Skeletal muscle satellite cell (primary cell): Measurements from ENCODE around the gene FAM162A. TPM values are rescaled to one million over a fixed set of nuclear protein-coding genes. Genes with fewer than 3 reads are reported as not detected.

Source experiments
- H3K27me3 ChIP-seq: 2 replicates; pipeline ENCODE4 v1.7.0; 2013; ENCODE audit warnings: low read length; ENCODE audit not compliant: control insufficient read depth, insufficient read depth
- H3K36me3 ChIP-seq: 2 replicates; pipeline ENCODE4 v1.7.0; 2013; ENCODE audit warnings: mild to moderate bottlenecking, control low read depth, low read length; ENCODE audit not compliant: insufficient read depth
- H3K4me1 ChIP-seq: 2 replicates; pipeline ENCODE4 v1.7.0; 2013; ENCODE audit warnings: low read length; ENCODE audit not compliant: control insufficient read depth, insufficient read depth
- H3K4me2 ChIP-seq: 2 replicates; pipeline ENCODE4 v1.7.0; 2013; ENCODE audit warnings: mild to moderate bottlenecking, low read length
- H3K4me3 ChIP-seq: 2 replicates; pipeline ENCODE4 v1.7.0; 2013; ENCODE audit warnings: low read length
- H3K9ac ChIP-seq: 2 replicates; pipeline ENCODE4 v1.7.0; 2013; ENCODE audit warnings: mild to moderate bottlenecking, low read depth, low read length, moderate library complexity
- H3K9me3 ChIP-seq: replicated peaks from 2 replicates; pipeline ENCODE4 v1.7.0; 2013; ENCODE audit warnings: mild to moderate bottlenecking, control low read depth, low read length
- total RNA-seq: library from RNA; depleted of rRNA; stranded (reverse); fragments of >200 nt; gene quantifications from 2 replicates; pipeline ENCODE4 v1.2.3, GENCODE V29; 2012; rRNA removed

The FAM162A gene, protein sequence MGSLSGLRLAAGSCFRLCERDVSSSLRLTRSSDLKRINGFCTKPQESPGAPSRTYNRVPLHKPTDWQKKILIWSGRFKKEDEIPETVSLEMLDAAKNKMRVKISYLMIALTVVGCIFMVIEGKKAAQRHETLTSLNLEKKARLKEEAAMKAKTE
- total RNA-seq, result 20.5 and 36.7 TPM in 2 replicates

DNA sequence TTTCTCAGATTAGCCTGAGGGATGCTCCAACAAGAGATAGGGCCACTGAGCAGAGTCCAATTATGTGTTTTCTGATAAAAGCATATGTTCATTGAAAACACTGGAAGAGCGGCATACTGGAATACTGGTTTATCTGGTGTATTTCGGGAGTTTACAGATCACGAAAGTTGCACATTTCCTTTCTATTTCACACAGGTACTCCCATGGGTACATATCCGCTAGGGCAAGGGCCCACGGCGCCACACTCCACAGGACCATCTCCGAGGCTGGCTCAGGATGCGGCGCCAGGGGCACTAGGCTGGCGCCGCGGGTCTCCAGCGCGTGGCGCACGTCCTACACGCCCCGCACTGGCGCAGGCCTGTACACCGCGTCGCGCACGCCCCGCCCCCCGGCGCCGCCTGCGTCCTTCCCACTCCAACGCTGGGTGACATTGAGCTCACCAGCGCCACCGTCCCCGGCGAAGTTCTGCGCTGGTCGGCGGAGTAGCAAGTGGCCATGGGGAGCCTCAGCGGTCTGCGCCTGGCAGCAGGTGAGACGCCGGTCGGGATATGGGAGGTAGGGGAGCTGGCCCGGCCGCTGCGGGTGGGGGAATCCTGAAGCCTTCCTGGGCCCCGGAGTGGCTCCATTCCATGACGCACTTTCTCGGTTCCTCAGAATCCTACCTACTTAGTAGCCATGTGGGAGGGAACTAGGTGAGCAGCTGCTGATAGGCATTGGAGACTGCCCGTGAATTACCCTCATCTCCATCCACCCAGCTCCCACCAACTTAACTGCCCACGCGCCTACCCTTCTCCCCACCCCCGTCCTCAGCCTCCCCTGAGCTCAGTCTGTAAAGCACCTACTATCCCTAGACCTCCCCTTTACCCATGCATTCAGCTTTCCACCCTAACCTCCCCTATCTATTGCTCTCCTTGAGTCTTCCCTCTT is at the start of gene FAM162A:
Gene FAM162A (plus strand): TSS at position 412 of the 927 bp plus-strand sequence. CDS start 84 bp downstream, at position 496.
- Histone ChIP-seq H3K4me1 (peaks cover 17% of the 10 kb centered on the region), H3K9me3 (no peaks in the 10 kb centered on the region), H3K4me2 (peak within 1 kb of the TSS; percentile 89), H3K9ac (peak within 1 kb of the TSS; percentile 89), H3K4me3 (peak within 1 kb of the TSS; percentile 88), H3K27me3 (no peaks in the 10 kb centered on the region), H3K36me3 (no peaks in the 10 kb centered on the region)

DNA sequence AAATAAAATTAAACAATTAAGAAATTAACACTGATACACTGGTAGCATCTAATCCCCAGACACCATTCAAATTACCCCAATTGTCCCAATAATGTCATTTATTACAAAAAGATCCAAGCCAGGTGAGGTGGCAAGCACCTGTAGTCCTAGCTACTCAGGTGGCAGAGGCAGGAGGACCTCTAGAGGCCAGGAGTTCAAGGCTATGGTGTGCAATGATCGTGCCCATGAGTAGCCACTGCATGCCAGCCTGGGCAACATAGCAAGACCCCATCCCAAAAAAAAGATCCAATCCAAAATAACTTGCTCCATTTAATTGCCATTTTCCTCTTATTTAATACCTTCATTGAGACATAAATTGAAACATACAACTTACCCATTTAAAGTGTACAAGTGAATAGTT is 41.2 kb upstream of the FAM162A start:
- H3K36me3 ChIP-seq, result no peaks in the 10 kb centered on the region
- H3K4me3 ChIP-seq, result no peak overlapping the region
- H3K27me3 ChIP-seq, result no peaks in the 10 kb centered on the region
- no peaks in the 10 kb centered on the region for H3K4me1 ChIP-seq
- no peak overlapping the region for H3K9ac ChIP-seq
- H3K4me2 ChIP-seq, result no peak overlapping the region
- H3K9me3 ChIP-seq, result no peaks in the 10 kb centered on the region

- Histone ChIP-seq H3K4me2 (no peak overlapping the region), H3K4me3 (no peak overlapping the region), H3K4me1 (no peaks in the 10 kb centered on the region), H3K27me3 (no peaks in the 10 kb centered on the region), H3K9ac (no peak overlapping the region), H3K36me3 (no peaks in the 10 kb centered on the region), H3K9me3 (no peaks in the 10 kb centered on the region)
Measured at GRCh38 chr3:122343654-122344053, 40.3 kb upstream of the FAM162A start.

DNA sequence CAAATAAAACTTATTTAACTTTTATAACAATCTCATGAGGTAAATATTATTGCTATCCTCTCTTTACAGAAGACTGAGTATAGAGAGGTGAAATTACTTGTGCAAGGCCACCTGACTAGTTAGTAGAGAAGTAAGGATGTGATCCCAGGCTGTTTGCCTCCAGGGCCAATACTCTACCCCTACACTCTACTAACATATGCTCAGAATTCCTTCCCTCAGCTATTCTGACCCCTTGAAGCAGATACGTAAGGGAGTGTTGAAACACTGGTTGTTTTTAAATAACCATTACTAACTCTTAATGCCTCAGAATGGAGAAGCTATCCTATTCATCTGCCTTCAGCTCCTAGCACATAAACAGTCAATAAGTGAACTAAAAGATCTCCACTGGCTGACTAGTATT is 34.8 kb upstream of the FAM162A start:
- Histone ChIP-seq H3K9ac (no peak overlapping the region), H3K27me3 (no peaks in the 10 kb centered on the region), H3K4me1 (peaks cover 13% of the 10 kb centered on the region), H3K9me3 (no peaks in the 10 kb centered on the region), H3K36me3 (no peaks in the 10 kb centered on the region), H3K4me2 (no peak overlapping the region), H3K4me3 (no peak overlapping the region)

GRCh38 chr3:122350814-122351418 is 33.1 kb upstream of the FAM162A start:
- Histone ChIP-seq H3K4me2 (peak overlapping the region; percentile 54), H3K36me3 (no peaks in the 10 kb centered on the region), H3K9ac (no peak overlapping the region), H3K27me3 (no peaks in the 10 kb centered on the region), H3K4me1 (peaks cover 13% of the 10 kb centered on the region), H3K4me3 (no peak overlapping the region), H3K9me3 (no peaks in the 10 kb centered on the region)

DNA sequence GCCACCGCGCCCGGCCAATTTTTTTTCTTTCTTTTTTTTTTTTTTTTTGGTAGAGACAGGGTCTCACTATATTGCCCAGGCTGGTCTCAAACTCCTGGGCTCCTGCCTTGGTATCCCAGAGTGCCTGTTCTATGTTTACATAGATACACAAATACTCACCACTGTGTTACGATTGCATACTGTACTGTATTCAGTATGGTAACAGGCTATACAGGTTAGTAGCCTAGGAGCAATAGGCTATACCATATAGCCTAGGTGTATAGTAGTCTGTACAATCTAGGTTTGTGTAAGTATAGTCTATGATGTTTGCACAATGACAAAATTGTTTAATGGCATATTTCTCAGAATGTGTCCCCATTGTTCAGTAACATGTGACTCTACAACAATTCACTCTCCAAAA is 32.4 kb upstream of the FAM162A start:
- H3K4me3 ChIP-seq, result no peak overlapping the region
- H3K4me1 ChIP-seq, result peaks cover 13% of the 10 kb centered on the region
- H3K4me2 ChIP-seq, result no peak overlapping the region
- H3K36me3 ChIP-seq, result no peaks in the 10 kb centered on the region
- no peak overlapping the region for H3K9ac ChIP-seq
- H3K9me3 ChIP-seq, result no peaks in the 10 kb centered on the region
- H3K27me3 ChIP-seq, result no peaks in the 10 kb centered on the region

GRCh38 chr3:122353215-122353614 is 30.8 kb upstream of the FAM162A start:
- Histone ChIP-seq H3K36me3 (no peaks in the 10 kb centered on the region), H3K4me3 (no peak overlapping the region), H3K9me3 (no peaks in the 10 kb centered on the region), H3K4me2 (peak overlapping the region; percentile 8), H3K27me3 (no peaks in the 10 kb centered on the region), H3K4me1 (peaks cover 13% of the 10 kb centered on the region), H3K9ac (no peak overlapping the region)

DNA sequence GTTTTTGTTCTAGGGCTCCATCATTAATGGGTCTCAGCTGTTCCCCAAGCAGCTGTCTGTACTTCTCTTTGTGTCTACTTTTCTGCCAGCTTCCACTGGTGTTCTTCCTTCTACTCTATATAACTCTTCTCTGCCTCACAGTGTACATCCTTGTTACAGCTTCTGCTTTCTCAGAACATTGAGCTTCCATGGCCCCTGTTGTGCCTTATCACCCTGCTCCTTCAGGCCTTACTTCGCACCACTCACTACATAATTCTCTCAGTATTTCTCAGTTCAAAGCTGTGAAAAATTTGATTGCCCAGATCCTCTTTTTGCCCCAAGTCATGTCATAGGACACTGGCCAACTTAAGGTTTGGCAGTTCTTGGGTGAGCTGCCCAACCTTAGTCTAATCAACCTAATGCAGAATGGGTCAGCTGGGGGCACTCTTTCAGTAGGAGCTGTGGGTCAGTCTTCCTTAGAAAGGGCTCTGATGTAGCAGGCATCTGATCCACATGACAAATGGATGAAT is 30.0 kb upstream of the FAM162A start:
- peaks cover 13% of the 10 kb centered on the region for H3K4me1 ChIP-seq
- no peak overlapping the region for H3K9ac ChIP-seq
- H3K27me3 ChIP-seq, result no peaks in the 10 kb centered on the region
- H3K4me3 ChIP-seq, result no peak overlapping the region
- no peaks in the 10 kb centered on the region for H3K9me3 ChIP-seq
- H3K36me3 ChIP-seq, result peaks cover 7% of the 10 kb centered on the region
- no peak overlapping the region for H3K4me2 ChIP-seq

DNA sequence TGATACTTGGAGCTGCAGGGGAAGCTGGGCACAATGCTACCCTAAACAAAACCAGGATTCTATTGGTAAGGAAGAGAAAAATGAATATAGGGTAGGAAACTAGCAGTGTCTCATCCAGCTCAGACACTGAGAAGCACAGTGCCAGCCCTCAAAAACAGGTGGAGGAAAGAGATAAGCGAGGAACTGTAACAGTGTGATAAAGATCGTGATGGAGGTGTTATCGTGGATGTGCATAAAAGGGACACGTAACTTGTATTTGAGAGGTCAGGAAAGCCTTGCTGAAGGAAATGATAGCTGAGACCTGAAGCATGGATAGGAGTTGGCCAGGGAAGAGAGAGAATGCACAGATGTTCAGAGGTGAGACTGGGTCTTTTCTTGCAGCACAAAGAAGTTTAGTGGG is 28.4 kb upstream of the FAM162A start:
- Histone ChIP-seq H3K4me3 (no peak overlapping the region), H3K9me3 (no peaks in the 10 kb centered on the region), H3K9ac (no peak overlapping the region), H3K27me3 (no peaks in the 10 kb centered on the region), H3K4me1 (peaks cover 13% of the 10 kb centered on the region), H3K4me2 (no peak overlapping the region), H3K36me3 (peaks cover 10% of the 10 kb centered on the region)

DNA sequence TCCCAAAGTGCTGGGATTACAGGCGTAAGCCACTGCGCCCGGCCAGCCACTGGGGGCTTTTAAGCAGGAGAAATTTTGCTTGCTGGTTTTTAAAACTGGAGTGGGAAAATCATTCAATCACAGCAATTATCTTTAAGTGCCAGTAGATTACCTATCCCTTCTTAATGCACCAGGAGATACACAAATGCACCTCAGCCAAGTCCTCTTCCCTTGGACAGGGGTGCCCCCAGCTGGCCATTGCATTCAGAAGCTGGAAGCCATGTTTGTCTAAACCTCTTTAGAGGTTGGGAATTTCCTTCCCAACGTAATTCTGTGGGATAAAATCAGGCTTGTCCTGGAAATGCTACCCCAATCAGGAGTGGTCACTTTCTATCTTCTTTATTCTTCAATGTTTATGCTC is 27.6 kb upstream of the FAM162A start:
- Histone ChIP-seq H3K4me2 (no peak overlapping the region), H3K4me3 (no peak overlapping the region), H3K36me3 (peaks cover 14% of the 10 kb centered on the region), H3K9me3 (no peaks in the 10 kb centered on the region), H3K9ac (no peak overlapping the region), H3K4me1 (peaks cover 8% of the 10 kb centered on the region), H3K27me3 (no peaks in the 10 kb centered on the region)

DNA sequence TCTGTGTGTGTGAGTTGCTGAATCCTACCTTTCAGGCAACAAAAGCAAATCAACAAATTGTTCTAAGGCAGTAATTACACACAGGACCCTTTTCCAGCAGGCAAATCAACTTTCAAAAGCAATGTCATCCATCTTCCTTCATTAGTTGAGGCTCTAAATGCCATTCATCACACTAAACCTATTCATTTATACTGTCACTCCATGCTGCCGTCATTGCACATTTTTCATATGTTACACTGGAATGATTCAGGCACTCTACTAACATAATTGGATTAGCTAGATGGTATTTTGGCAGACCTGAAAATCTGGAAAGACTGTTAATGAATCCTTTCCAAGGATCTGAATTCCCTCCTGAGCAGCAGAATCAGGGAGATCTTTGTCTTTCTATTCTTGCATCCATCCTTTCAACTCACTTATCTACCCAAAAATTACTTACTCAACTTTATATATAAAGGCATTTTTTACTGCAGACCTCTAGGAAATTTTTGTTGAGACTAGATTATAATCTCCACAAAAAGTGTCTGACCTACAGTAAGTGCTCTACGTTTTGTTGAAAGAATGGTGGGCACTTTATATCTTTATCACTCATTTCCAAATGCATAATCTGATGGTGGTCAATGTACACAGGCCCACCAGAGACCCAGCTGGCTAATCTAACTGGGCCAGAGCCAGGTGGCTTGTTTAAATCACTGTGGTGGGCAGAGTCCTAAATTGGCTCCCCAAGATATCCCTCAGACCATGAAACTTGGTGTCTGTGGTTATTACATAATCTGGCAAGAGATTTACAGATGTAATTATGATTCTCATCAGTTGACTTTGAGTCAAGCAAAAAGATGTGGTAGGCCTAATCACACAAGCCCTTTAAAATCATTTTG is 25.9 kb upstream of the FAM162A start:
- Histone ChIP-seq H3K4me3 (no peak overlapping the region), H3K4me1 (peaks cover 5% of the 10 kb centered on the region), H3K9me3 (no peaks in the 10 kb centered on the region), H3K9ac (no peak overlapping the region), H3K4me2 (no peak overlapping the region), H3K36me3 (peaks cover 16% of the 10 kb centered on the region), H3K27me3 (no peaks in the 10 kb centered on the region)
